Smooth muscle cell (in vitro differentiated cells): Measurements from ENCODE around the gene HOXD9. TPM values are rescaled to one million over a fixed set of nuclear protein-coding genes. Genes with fewer than 3 reads are reported as not detected.

ENCODE experiments used
- DNase-seq: peaks from one replicate; lab custom pipeline; 2025; ENCODE audit not compliant: unreplicated experiment; lab: John Stamatoyannopoulos, UW
- H2AFZ ChIP-seq: fragments of 200-600 bp; sonication (generic); 2 replicates; pipeline ENCODE4 v1.6.0; 2016; ENCODE audit warnings: antibody characterized with exemption, low read depth, mild to moderate bottlenecking
- H3F3A ChIP-seq: fragments of 200-600 bp; sonication (generic); 2 replicates; pipeline ENCODE4 v1.6.0; 2017; ENCODE audit warnings: antibody characterized with exemption, low read depth
- H3K27ac ChIP-seq: fragments of 200-600 bp; sonication (generic); 2 replicates; pipeline ENCODE4 v1.5.1; 2016; ENCODE audit warnings: low read depth, mild to moderate bottlenecking
- H3K27me3 ChIP-seq: fragments of 200-600 bp; sonication (generic); 2 replicates; pipeline ENCODE4 v1.6.1; 2016; ENCODE audit warnings: low read depth, mild to moderate bottlenecking
- H3K36me3 ChIP-seq: fragments of 200-600 bp; sonication (generic); 2 replicates; pipeline ENCODE4 v1.5.1; 2016; ENCODE audit warnings: low read depth
- H3K4me1 ChIP-seq: fragments of 200-600 bp; sonication (generic); 2 replicates; pipeline ENCODE4 v1.5.1; 2016; ENCODE audit warnings: low read depth
- H3K4me2 ChIP-seq: fragments of 200-600 bp; sonication (generic); 2 replicates; pipeline ENCODE4 v1.6.0; 2016; ENCODE audit warnings: mild to moderate bottlenecking
- H3K4me3 ChIP-seq: fragments of 200-600 bp; sonication (generic); 2 replicates; pipeline ENCODE4 v1.5.1; 2016; ENCODE audit warnings: mild to moderate bottlenecking
- H3K79me2 ChIP-seq: fragments of 200-600 bp; sonication (generic); 2 replicates; pipeline ENCODE4 v1.6.0; 2016; ENCODE audit warnings: low read depth, mild to moderate bottlenecking
- H3K9ac ChIP-seq: fragments of 200-600 bp; sonication (generic); 2 replicates; pipeline ENCODE4 v1.6.0; 2016; ENCODE audit warnings: low read depth
- H3K9me3 ChIP-seq: fragments of 200-600 bp; sonication (generic); replicated peaks from 2 replicates; pipeline ENCODE4 v1.5.1; 2016; ENCODE audit warnings: low read depth
- H4K20me1 ChIP-seq: fragments of 200-600 bp; sonication (generic); 2 replicates; pipeline ENCODE4 v1.6.0; 2016; ENCODE audit warnings: low read depth
- WGBS: methylation state at CpG from one replicate; pipeline ENCODE4 v1.1.7; 2016; ENCODE audit warnings: low lambda C conversion rate; 5-methylcytosine and 5-hydroxymethylcytosine counted together
- polyA plus RNA-seq: library from polyadenylated mRNA; unstranded; fragments of >200 nt; fragmentation: Nextera tagmentation; extraction: Ambion mirVana; gene quantifications from 2 replicates; pipeline ENCODE4 v1.2.1, GENCODE V29; 2016
- total RNA-seq: library from RNA; depleted of rRNA; stranded (reverse); fragments of >200 nt; gene quantifications from 2 replicates; pipeline ENCODE4 v1.2.3, GENCODE V29; 2014
- TF ChIP-seq, protein P1 (sequence below): fragments of 200-600 bp; sonication (generic); IDR thresholded peaks from 2 replicates; pipeline ENCODE4 v1.5.1; 2017; ENCODE audit warnings: borderline replicate concordance, mild to moderate bottlenecking, antibody characterized with exemption; ENCODE audit not compliant: insufficient read depth, poor library complexity, severe bottlenecking

HOXD9 gene
- total and polyA plus RNA-seq, 2 experiments from 2014 or later: 0.49 to 2.2 TPM

- Histone ChIP-seq H3K36me3 (no peaks in the 10 kb centered on the region), H3K79me2 (no peaks in the 10 kb centered on the region), H3K9ac (no peak overlapping the region), H3K4me2 (peak overlapping the region; percentile 96), H3K9me3 (no peaks in the 10 kb centered on the region), H3F3A (peaks cover 3% of the 10 kb centered on the region), H3K4me3 (peak overlapping the region; percentile 58), H3K4me1 (no peaks in the 10 kb centered on the region), H3K27me3 (peaks cover 100% of the 10 kb centered on the region), H4K20me1 (no peaks in the 10 kb centered on the region), H2AFZ (peak overlapping the region; percentile 89), H3K27ac (no peak overlapping the region)
- whole genome bisulfite sequencing: 7% methylated on average over 16 of the region's 16 CpGs
- no peak for DNase-seq
- TF ChIP-seq, protein P1, sequence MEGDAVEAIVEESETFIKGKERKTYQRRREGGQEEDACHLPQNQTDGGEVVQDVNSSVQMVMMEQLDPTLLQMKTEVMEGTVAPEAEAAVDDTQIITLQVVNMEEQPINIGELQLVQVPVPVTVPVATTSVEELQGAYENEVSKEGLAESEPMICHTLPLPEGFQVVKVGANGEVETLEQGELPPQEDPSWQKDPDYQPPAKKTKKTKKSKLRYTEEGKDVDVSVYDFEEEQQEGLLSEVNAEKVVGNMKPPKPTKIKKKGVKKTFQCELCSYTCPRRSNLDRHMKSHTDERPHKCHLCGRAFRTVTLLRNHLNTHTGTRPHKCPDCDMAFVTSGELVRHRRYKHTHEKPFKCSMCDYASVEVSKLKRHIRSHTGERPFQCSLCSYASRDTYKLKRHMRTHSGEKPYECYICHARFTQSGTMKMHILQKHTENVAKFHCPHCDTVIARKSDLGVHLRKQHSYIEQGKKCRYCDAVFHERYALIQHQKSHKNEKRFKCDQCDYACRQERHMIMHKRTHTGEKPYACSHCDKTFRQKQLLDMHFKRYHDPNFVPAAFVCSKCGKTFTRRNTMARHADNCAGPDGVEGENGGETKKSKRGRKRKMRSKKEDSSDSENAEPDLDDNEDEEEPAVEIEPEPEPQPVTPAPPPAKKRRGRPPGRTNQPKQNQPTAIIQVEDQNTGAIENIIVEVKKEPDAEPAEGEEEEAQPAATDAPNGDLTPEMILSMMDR: no peak
Observed at GRCh38 chr2:176096243-176096985, 26.1 kb upstream of the HOXD9 start.

- peak overlapping the region; percentile 96 for H3K4me2 ChIP-seq
- 2% methylated on average over 45 of the region's 45 CpGs for WGBS
- H3F3A ChIP-seq: peaks cover 3% of the 10 kb centered on the region
- H3K36me3 ChIP-seq: no peaks in the 10 kb centered on the region
- peak overlapping the region; percentile 58 for H3K4me3 ChIP-seq
- DNase-seq: peak; percentile 58
- H3K27me3 ChIP-seq: peaks cover 100% of the 10 kb centered on the region
- H3K4me1 ChIP-seq: no peaks in the 10 kb centered on the region
- no peaks in the 10 kb centered on the region for H3K9me3 ChIP-seq
- H3K9ac ChIP-seq: no peak overlapping the region
- H4K20me1 ChIP-seq: no peaks in the 10 kb centered on the region
- no peaks in the 10 kb centered on the region for H3K79me2 ChIP-seq
- no peak overlapping the region for H3K27ac ChIP-seq
- TF ChIP-seq, protein P1: peak; percentile 75
- H2AFZ ChIP-seq: peak overlapping the region; percentile 89
Observed at GRCh38 chr2:176096986-176097819, 25.3 kb upstream of the HOXD9 start.

GRCh38 chr2:176097820-176098365, 24.6 kb upstream of the HOXD9 start:
- peaks cover 100% of the 10 kb centered on the region for H3K27me3 ChIP-seq
- H2AFZ ChIP-seq: peak overlapping the region; percentile 89

More at GRCh38 chr2:176097820-176098365, 24.6 kb upstream of the HOXD9 start:
- H3K27ac ChIP-seq: no peak overlapping the region
- H3K9ac ChIP-seq: no peak overlapping the region
- H3K9me3 ChIP-seq: no peaks in the 10 kb centered on the region
- peaks cover 3% of the 10 kb centered on the region for H3F3A ChIP-seq
- no peaks in the 10 kb centered on the region for H3K79me2 ChIP-seq
- WGBS: 2% methylated on average over 18 of the region's 18 CpGs
- TF ChIP-seq, protein P1: peak; percentile 10
- H3K4me3 ChIP-seq: peak overlapping the region; percentile 58
- H3K4me2 ChIP-seq: peak overlapping the region; percentile 96
- no peak for DNase-seq
- no peaks in the 10 kb centered on the region for H3K36me3 ChIP-seq
- no peaks in the 10 kb centered on the region for H3K4me1 ChIP-seq
- no peaks in the 10 kb centered on the region for H4K20me1 ChIP-seq
